HG03558 (cell line): ENCODE results near the gene AGR2.

ENCODE experiments used
- ATAC-seq: cut with Tn5 transposase; IDR thresholded peaks from one replicate; pipeline ENCODE4 v1.9.1; 2021; ENCODE audit warnings: moderate number of reproducible peaks; ENCODE audit not compliant: unreplicated experiment; ENCODE audit errors: extremely low read depth

The AGR2 gene

DNA sequence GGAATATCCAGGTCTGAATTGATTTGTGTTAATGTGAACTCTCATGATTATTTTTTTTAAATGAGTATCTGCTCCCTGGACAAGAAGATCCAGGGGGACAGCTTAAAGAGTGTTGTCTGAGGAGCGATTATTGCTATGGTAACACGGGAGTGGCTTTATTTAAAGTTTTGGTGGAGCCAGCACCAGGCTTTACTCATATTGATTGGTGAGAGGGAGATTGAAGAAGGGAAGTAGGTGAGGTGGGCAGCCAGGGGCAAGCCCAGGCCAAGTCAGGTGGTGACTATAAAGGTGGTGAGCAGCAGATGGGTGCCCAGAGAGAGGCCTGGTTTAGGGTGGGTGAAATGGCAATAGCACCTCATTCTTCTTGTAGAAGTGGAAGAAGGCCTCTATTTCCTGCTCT lies 10.2 kb upstream of the AGR2 start:
- no peak for ATAC-seq

DNA sequence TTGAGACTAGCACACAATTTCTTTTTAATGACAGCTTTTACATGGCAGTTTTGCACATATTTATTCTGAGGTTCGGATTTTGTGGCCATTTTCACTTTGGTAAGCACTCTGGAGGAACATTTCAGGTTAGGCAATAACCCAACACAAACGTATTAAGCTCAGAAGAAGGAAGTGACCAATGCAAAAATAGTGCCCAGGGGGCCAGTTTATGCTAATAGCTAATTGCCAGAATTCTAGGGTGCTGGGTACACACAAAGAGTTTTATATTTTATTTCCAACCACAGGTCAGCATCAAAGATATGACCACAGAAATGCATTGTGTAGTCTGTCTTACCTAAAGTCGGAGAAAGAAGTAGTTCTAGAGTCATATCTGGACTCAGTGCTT lies 8.4 kb upstream of the AGR2 start:
- no peak for ATAC-seq

DNA sequence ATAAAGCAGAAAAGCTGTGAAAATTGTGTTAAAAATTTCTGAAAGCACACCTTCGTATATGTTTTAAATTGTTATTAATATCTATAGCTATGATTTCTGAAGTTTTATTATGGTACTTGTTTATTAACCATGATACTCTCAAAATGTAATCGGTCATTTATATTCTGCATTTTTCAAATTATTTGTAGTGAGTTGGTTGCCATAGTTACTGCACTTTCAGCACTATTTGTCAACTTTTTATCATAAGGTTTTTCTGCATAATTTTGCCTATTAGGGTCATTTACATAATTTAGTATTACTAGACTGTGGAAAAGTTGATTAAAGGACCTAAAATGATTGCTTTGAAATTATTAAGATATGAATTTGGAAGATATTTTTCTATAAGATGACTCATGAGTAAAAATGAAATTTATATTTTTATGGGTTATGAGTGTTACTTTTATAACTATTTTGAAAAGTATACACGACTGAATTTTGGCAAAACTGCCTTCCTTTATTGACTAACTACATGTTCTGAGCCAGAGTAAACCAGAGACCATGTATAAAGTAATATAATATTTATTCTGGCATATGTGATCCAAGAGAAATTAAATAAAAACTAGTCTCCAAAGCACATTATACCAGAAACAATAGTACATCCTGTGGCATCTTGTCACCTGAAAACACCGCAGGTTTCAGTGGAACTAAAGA lies 7.9 kb upstream of the AGR2 start:
- no peak for ATAC-seq

DNA sequence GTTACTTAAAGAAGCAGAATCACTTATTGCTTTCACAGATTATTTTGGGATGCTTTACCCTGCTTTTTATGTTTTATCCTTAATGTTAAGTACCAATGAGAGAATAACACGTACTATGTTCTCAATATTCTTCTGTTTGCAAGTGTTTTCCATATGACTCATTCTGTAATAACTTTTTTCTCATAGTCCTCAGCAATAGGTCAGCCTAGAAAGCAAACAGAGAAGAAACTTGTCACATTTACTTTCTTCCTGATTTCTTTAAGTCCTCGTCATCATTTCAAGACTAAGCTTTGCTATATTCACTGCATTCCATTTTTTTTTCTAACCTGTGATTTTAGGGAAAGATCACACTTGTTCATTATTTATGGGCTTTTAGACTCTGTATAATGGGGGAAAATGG lies 6.8 kb upstream of the AGR2 start:
- no peak for ATAC-seq

DNA sequence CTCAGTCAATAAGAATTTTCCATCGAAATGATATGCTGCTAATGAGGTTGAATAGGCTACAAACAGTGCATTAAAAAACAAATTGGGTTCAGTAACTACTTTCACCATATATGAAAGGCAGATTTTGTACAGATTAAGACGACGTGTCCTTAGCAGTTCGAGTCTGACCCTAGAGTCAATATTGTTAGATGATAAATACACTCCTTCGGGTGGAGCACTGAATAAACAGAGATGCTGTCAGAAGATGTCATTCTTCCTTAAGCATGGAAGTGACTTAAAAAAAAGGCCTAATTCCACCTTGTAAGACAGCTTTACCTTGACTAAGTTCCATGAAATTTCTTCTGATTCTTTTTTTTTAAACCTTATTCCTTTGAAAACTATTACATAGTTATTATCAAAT lies 5.8 kb upstream of the AGR2 start:
- ATAC-seq = no peak

DNA sequence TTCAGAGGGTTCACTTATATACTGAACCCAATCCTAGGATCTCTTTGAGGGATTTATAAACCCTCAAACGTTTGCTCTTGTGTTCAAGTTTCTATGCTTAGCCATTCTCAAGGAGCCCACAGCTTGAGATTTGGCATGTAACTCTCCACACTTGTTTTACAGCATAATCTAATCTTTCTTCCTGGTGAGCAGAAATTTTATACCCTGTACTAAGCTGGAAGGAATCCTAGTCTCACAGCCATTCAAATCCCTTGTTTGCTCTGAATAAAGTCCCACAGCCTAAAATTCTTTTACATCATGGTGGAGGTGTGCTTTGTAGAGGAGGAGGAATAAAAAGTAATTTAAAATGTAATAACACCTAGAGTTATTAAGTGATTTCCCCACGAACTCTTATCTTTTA lies 5.3 kb upstream of the AGR2 start:
- ATAC-seq = no peak

DNA sequence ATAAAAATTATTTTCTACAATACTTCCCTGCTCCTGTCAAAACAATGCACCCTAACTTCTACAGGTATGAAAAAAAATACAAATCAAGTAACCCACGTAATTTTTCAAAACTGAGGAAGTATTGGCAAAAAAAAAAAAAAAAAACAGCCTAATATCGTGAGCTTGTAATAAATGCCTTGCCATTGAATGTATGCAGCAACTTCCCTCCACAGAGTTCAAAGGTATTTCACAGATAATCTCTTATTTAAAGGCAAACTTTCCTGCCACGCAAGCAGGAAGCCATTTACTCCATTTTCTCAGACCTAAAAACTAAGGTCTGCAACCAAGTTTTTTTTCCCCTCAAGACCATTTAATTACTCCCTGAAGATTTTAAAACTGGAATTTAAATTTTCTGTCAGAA lies 642 bp upstream of the AGR2 start:
- no peak for ATAC-seq

DNA sequence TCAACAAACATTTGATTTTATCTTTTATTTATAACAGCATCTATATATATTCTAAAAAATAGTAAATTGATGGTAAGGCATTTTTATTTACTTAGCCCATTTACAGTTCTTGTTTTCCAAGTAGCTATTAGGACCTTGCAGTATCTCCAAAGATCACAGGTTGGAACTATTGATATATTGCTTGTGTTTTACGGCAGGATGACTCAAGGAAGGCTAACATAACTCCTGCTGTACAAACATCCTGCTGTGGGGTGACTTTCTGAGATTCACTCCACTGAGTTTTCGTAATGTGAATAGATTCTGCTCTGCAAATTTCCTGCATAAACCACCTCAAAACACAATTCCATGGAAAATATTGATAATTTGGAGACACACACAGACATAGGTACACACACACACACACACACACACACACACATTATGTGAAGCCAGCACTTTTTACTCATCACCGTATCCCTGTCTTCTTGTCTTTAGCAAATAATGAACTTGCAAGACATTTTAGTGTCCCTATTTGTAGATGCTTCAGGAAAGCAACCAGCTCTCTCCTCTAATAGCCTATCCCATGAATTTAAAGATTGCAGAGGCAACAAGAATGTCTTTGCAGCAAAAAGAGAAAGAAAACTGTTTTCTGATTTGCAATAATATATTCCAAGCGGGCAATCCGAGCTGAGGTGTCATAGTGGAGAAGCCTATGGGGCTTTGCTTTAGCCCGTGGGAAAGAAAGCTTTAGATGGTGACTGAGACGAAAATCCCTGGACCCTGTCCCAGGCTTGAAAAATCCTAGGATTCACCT lies 722 bp downstream of the AGR2 start:
- ATAC-seq = no peak

DNA sequence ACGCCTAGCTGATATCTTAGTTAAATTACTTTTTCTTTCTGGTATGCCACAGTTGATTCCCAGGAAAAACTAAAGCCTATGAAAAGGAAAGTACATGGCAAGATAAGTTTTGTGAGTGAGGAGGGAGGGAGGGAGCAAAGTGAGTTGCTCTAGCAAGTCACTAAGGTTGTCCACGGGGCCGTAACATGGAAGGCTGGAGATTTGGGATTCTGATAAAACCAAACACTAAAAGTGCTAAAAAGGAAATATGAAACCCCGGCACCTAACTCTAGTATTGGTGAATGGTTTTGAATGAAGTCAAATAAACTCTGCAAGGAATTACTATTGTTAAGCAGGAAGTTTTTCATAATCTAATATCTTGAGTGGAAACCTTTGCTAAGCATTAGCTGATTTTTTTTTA lies 1.7 kb downstream of the AGR2 start:
- no peak for ATAC-seq

DNA sequence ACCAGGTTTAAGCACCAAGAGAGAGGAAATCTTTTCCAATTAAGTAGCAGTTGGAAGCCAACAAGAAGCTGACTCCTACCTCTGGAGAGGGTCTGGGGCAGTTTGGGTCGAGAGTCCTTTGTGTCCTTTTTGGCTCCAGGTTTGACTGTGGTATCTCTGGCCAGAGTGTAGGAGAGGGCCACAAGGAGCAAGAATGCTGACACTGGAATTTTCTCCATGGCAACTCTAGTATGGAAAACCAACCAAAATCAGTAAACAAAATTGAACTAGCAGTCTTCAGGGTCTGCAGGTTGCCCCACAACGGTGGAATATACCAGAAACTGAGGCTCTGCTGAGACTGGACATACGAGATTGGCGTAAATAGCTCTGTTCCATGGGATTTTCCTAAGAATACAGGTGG lies 3.2 kb downstream of the AGR2 start:
- ATAC-seq = no peak

DNA sequence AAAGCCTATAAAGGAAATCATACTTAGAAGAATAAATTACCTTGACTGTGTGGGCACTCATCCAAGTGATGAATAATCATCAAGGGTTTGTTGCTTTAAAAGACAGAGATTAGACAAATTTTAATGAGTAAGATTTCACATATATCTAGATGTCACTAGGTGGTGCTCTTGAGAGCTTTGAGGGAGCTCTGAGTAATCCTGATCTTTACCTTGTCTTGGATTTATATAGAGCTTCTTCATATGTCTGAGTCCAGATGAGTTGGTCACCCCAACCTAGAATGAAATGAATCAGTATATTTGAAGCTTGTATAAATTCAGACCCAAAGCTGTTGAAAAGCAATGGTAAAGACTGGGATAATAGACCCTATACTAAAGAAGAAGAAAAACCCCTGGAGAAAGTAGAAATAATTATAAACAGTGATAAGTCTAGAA lies 3.7 kb downstream of the AGR2 start:
- ATAC-seq = no peak

DNA sequence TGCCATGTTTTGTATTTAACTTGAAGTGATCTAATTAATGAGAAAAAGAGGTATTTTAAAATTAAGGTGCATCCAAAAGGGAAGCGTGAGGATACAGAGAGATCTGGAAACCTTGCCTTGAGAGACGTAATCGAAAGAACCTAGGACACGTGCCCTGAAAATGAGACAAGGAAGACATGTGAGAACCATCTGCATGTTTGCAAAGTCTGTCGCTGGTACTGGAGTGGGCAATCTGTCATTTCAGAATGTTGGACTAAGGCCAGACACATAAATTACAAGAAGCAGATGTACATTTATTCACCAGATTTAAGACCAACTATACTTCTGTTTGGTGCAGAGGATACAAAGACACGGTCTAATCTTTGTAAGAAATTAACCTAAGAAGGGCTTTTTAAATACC lies 9.2 kb downstream of the AGR2 start:
- no peak for ATAC-seq

DNA sequence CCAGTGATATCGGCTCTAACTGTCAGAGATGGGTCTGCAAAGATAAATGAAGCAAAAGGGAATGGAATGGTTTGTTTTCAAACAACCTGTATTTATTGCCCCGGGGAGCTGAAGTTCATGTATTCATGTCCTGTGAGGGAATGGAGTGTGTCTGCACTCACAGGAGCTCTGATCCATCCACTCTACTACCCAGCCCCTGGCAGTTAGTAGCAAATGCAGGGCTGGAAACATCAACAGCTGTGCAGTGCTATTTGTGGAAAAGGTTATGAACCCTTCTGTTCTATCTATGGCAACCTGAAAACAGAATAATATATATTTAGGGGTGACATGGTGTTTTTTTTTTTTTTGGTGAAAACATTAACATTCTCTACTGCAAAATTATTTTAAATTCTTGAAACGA lies 9.8 kb downstream of the AGR2 start:
- no peak for ATAC-seq

DNA sequence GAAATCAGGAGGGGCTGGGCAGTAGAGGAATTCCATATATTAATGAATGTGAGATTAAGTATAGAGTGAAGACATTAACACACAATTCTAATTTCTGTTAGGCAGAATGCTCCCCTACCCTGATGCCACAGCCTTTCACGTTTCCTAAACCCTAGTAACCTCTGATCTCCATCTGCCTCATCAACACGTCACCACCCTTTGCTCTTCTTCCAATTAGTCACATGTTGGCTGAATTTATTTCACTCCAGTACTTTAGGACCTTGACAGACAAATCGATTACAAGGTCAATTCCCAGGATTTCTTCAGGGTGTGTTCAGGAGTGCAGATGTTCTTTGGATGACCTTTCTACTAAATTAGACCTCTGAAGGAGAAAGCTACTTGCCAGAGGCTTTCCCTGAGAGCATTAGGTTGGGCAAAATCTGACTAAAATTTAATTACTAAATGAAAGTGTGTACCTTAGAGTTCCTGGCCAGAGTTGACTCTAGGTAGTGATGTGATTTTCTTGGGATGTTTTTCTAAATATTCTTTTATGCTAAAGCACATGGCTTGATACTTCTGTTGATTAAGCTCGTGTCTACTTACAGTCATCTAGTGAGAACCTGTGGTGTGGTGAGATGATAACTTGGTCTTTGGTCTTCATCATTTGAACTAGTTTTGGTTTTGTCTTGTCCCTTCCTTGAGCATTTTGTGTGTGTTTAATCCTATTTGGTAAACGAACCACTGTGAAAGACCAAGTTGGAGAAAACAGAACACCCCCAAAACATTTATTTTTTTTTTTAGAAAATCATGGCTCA lies 12.7 kb downstream of the AGR2 start:
- ATAC-seq = no peak

DNA sequence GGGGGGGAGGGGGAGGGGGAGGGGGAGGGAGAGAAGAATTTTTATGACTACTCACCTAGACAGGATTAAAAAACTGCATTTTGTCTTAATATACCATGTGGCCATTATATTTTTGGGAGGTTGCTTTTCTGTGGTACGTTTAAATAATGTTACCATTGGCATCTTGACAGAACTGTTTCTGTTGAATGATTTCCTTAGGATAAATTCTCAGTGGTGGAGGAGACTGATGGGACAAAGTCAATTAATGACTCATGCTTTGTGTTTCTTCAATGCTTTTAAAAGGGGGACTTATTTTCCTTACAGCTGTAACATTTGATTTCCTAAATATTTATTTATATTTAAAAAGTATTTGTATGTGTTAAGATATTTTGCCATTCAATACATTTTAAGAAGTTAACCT lies 13.7 kb downstream of the AGR2 start:
- no peak for ATAC-seq

DNA sequence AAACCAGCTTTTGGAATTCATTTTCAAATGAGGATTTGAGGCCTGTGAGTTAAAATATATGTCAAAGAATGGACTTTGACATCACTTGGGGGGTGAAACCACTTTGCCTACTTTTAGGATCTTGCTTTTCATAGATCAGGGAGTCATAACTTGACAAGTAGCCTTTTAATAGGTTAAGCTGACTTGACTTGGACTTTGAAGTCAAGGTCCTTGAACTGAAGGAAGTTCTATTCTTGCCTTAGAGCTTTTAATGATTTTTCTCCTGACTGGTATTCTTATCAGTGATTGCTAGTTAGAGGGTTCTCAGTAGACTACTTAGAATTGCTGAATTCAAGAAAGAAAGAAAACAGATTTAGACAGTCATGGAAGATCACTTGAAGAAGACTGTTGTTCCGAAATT lies 17.7 kb downstream of the AGR2 start:
- ATAC-seq = no peak

DNA sequence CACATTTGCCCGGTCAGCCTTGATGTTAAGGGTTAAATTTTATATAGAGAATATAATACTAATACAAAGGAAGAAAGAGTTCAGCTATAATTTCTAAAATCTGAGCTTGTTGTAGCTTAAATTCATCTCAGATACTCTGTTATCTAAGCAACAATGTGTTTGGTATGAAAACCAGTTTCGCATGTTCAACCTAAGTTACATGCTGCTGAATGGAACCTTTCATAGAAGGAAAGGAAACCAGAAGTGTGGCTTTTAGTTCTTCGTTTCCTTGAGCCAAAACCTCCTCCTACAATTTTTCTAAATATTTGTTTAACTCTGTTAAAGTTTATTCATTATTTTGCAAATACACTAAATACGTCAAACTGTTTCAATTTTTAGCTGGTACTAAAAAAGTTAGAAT lies 18.5 kb downstream of the AGR2 start:
- no peak for ATAC-seq

DNA sequence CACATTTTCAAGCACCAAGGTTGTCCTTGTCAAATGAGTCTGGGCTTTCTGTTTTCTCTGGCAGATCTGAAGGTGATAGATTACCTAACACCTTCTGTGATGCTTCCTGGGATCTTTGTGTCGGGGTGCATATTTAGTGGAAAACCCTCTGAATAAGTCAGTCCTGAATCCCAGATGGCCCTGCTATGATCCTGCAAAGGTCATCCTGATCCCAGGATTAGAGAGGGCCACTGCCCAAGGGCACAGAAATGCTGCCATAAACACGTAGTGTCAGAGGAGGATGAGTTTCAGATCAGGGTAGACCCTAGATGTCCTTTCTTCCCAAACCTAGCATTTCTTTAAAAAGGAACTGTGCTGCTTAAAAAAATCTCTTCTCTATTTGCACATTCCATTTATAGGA lies 19.0 kb downstream of the AGR2 start:
- no peak for ATAC-seq

DNA sequence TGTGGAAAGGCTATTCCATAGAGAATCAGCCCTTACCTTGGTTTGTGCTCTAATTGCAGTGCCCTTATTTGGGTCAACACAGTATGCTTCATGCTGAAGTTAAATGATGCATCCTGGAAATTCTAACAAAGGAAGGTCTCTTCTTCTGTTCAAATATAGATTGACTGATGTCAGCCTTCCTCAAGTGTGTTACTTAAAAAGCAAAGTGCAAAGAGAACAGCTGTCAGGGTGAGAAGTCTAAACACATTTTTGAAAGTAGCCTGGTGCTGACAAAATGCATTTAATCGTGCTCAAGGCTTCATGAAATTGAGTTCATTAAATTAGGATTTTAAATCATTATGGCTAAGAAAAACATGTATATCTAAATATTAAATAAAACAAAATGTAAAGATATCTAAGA lies 19.5 kb downstream of the AGR2 start:
- no peak for ATAC-seq

DNA sequence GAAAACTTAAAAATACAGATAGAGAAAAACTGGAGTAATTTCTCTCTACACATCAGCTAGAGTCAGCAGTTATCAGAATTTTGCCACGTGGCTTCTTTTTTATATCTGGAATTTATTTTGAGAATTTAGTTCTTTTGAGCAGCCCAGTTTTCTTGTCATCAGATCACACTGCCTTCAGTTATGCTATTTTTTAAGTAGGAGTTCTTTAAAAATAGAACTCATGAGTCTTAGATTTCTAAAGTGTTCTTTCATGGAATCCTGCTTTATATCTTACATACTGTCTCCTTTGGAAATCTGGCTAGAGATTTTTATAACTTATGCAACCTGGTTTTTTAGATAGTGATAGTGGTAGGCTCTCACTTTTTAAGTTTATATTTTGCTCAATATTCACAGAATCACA lies 24.2 kb downstream of the AGR2 start:
- no peak for ATAC-seq

DNA sequence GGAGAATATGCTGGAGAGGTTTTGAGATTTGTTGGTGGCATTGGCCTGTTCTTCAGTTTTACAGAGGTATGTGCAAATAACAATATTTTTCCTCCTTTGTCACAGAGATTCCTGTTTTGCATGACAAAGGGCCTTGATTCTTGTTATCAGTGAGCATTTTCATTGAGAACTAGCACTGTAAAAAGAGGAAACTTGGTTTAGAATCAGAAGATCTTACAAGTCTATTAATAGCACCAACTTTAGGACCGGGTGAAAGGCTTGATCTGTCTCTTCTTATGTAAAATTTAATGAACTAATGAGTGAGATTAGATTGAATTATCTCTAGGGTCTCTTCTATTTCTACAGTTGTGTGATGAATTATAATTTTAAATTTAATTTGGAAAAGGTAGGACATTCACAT lies 25.7 kb downstream of the AGR2 start:
- ATAC-seq = no peak
